T-helper 22 cell (primary cell): ENCODE results near the gene KCNC3.

Experiments used
- DNase-seq: peaks from one replicate; pipeline ENCODE4 v3.0.0-alpha.2; 2020; ENCODE audit warnings: low read depth

The KCNC3 gene

GRCh38 chr19:50311723-50312635, 17.2 kb downstream of the KCNC3 start:
- no peak for DNase-seq

- no peak for DNase-seq
These were observed 18.3 kb downstream of the KCNC3 start for GRCh38 chr19:50310759-50311465.

GRCh38 chr19:50309396-50310125, 19.6 kb downstream of the KCNC3 start:
- DNase-seq = no peak

- no peak for DNase-seq
These were observed 20.2 kb downstream of the KCNC3 start for GRCh38 chr19:50308991-50309390.

GRCh38 chr19:50303558-50303957, 25.6 kb downstream of the KCNC3 start:
- DNase-seq = no peak

- DNase-seq = no peak
These were observed 27.6 kb downstream of the KCNC3 start for GRCh38 chr19:50301607-50301971.

- no peak for DNase-seq
These were observed 28.2 kb downstream of the KCNC3 start for GRCh38 chr19:50300814-50301606.

GRCh38 chr19:50300051-50300450, 29.1 kb downstream of the KCNC3 start:
- no peak for DNase-seq

GRCh38 chr19:50293263-50294004, 35.7 kb downstream of the KCNC3 start:
- DNase-seq = no peak

GRCh38 chr19:50292216-50292827, 36.9 kb downstream of the KCNC3 start:
- no peak for DNase-seq

GRCh38 chr19:50290775-50291174, 38.4 kb downstream of the KCNC3 start:
- DNase-seq = no peak

- no peak for DNase-seq
These were observed 39.2 kb downstream of the KCNC3 start for GRCh38 chr19:50290011-50290410.

- no peak for DNase-seq
These were observed 40.2 kb downstream of the KCNC3 start for GRCh38 chr19:50288954-50289353.

- DNase-seq = no peak
These were observed 41.8 kb downstream of the KCNC3 start for GRCh38 chr19:50287331-50287730.

- DNase-seq = no peak
These were observed 42.7 kb downstream of the KCNC3 start for GRCh38 chr19:50286443-50286842.

- no peak for DNase-seq
These were observed 43.3 kb downstream of the KCNC3 start for GRCh38 chr19:50285833-50286232.

GRCh38 chr19:50281491-50281890, 47.7 kb downstream of the KCNC3 start:
- DNase-seq = no peak

- DNase-seq = no peak
These were observed 48.2 kb downstream of the KCNC3 start for GRCh38 chr19:50280983-50281382.

GRCh38 chr19:50280074-50280473, 49.1 kb downstream of the KCNC3 start:
- DNase-seq = no peak

GRCh38 chr19:50277966-50278580, 51.1 kb downstream of the KCNC3 start:
- no peak for DNase-seq
